Brain microvascular endothelial cell (primary cell): Measurements from ENCODE around the gene KCNH5.

Source experiments
- DNase-seq: peaks from one replicate; pipeline ENCODE4 v3.0.0-alpha.2; 2020
- H3K27ac ChIP-seq: fragments of 250-450 bp; sonication (Bioruptor Pico); 2 replicates; pipeline ENCODE4 v1.5.1; 2020; ENCODE audit warnings: mild to moderate bottlenecking, moderate library complexity
- H3K27me3 ChIP-seq: fragments of 250-450 bp; sonication (Bioruptor Pico); replicated peaks from 2 replicates; pipeline ENCODE4 v1.5.1; 2020; ENCODE audit warnings: mild to moderate bottlenecking
- H3K36me3 ChIP-seq: fragments of 250-450 bp; sonication (Bioruptor Pico); replicated peaks from 2 replicates; pipeline ENCODE4 v1.5.1; 2020; ENCODE audit warnings: mild to moderate bottlenecking
- H3K4me3 ChIP-seq: 2 replicates; pipeline ENCODE4 v1.5.1; 2011; ENCODE audit warnings: low read depth, mild to moderate bottlenecking, control low read depth, low read length, moderate library complexity
- in situ Hi-C: cut with HindIII; loops from 2 replicates; pipeline ENCODE4 v1.10.0; 2017; ENCODE audit warnings: low sequenced_read_pairs, low pct_ligation_motif_present
- TF ChIP-seq, protein P1 (sequence below): IDR thresholded peaks from 2 replicates; pipeline ENCODE4 v1.5.1; 2011; ENCODE audit warnings: low read depth, mild to moderate bottlenecking, moderate library complexity, low read length, control low read depth, inconsistent platforms; ENCODE audit errors: missing control alignments

The KCNH5 gene

GRCh38 chr14:62939970-62940369 lies 105.3 kb downstream of the KCNH5 start:
- Histone ChIP-seq H3K27ac (no peak overlapping the region), H3K4me3 (no peak overlapping the region), H3K36me3 (no peaks in the 10 kb centered on the region), H3K27me3 (no peaks in the 10 kb centered on the region)
- TF ChIP-seq, protein P1, sequence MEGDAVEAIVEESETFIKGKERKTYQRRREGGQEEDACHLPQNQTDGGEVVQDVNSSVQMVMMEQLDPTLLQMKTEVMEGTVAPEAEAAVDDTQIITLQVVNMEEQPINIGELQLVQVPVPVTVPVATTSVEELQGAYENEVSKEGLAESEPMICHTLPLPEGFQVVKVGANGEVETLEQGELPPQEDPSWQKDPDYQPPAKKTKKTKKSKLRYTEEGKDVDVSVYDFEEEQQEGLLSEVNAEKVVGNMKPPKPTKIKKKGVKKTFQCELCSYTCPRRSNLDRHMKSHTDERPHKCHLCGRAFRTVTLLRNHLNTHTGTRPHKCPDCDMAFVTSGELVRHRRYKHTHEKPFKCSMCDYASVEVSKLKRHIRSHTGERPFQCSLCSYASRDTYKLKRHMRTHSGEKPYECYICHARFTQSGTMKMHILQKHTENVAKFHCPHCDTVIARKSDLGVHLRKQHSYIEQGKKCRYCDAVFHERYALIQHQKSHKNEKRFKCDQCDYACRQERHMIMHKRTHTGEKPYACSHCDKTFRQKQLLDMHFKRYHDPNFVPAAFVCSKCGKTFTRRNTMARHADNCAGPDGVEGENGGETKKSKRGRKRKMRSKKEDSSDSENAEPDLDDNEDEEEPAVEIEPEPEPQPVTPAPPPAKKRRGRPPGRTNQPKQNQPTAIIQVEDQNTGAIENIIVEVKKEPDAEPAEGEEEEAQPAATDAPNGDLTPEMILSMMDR = no peak
- in situ Hi-C loops = no loop called here
- no peak for DNase-seq

DNA sequence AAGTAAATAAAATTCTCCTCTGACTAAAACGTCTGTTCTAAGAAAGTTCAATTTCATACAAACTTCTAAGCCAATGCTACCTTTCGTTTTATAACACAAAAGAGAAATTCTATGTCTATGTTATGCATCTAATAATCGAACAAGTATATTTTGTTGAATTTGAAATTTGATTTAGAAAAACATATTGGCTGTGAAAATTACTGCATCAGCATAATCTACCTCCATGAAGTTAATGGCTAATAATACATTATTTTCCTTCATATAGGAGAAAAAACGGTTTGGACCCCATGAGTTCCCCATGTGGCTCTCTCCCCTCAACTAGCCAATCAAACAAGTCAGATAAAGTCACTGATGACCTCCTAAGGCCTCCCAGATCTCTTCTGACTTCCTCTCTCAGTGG lies 106.5 kb downstream of the KCNH5 start:
- H3K4me3 ChIP-seq = no peak overlapping the region
- TF ChIP-seq, protein P1 = no peak
- in situ Hi-C loops = no loop called here
- no peaks in the 10 kb centered on the region for H3K36me3 ChIP-seq
- no peaks in the 10 kb centered on the region for H3K27me3 ChIP-seq
- no peak for DNase-seq
- no peak overlapping the region for H3K27ac ChIP-seq

DNA sequence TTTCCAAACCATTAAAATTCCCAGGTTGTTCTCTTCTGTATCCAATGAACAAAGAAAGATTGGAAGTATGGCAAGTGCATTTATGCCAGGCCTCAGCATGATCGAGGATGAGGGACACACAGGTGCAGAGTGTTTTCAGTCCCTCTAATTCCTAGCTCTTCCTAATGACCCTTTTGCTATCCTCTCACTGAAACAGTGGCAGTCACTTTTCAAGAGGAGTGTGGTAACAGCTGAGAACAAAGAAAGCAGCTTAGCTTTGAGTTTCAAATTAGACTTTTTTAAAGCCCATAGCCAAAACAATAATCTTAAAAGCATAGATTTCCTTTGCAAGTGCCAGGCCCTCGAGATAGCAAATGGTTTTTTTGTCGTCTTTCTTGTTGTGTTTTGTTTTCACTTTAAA lies 110.8 kb downstream of the KCNH5 start:
- in situ Hi-C loops = no loop called here

GRCh38 chr14:62921466-62921865 lies 123.8 kb downstream of the KCNH5 start:
- in situ Hi-C loops = no loop called here
- no peak for DNase-seq
- TF ChIP-seq, protein P1 = no peak

More for the DNA sequence above, 110.8 kb downstream of the KCNH5 start:
- DNase-seq = no peak
- Histone ChIP-seq H3K4me3 (no peak overlapping the region), H3K27ac (no peak overlapping the region), H3K36me3 (no peaks in the 10 kb centered on the region), H3K27me3 (no peaks in the 10 kb centered on the region)
- TF ChIP-seq, protein P1 = no peak

GRCh38 chr14:62916551-62916950 lies 128.7 kb downstream of the KCNH5 start:
- Histone ChIP-seq H3K27ac (no peak overlapping the region), H3K36me3 (no peaks in the 10 kb centered on the region), H3K27me3 (no peaks in the 10 kb centered on the region), H3K4me3 (no peak overlapping the region)
- TF ChIP-seq, protein P1 = no peak
- no peak for DNase-seq
- in situ Hi-C loops = no loop called here

More at GRCh38 chr14:62921466-62921865, 123.8 kb downstream of the KCNH5 start:
- Histone ChIP-seq H3K27me3 (no peaks in the 10 kb centered on the region), H3K4me3 (no peak overlapping the region), H3K27ac (no peak overlapping the region), H3K36me3 (no peaks in the 10 kb centered on the region)

GRCh38 chr14:62914873-62915272 lies 130.4 kb downstream of the KCNH5 start:
- no peaks in the 10 kb centered on the region for H3K27me3 ChIP-seq
- DNase-seq = no peak
- TF ChIP-seq, protein P1 = no peak
- no peak overlapping the region for H3K4me3 ChIP-seq
- H3K27ac ChIP-seq = no peak overlapping the region
- no peaks in the 10 kb centered on the region for H3K36me3 ChIP-seq
- in situ Hi-C loops = no loop called here
